NCI-H2171 (cell line): ENCODE results near the gene FBXO7.
A peak's percentile ranks its signal among the peaks of the same experiment; 100 is the strongest.

ENCODE experiments used
- DNase-seq: peaks from one replicate; lab custom pipeline; 2025; lab: John Stamatoyannopoulos, UW

Gene FBXO7

DNA sequence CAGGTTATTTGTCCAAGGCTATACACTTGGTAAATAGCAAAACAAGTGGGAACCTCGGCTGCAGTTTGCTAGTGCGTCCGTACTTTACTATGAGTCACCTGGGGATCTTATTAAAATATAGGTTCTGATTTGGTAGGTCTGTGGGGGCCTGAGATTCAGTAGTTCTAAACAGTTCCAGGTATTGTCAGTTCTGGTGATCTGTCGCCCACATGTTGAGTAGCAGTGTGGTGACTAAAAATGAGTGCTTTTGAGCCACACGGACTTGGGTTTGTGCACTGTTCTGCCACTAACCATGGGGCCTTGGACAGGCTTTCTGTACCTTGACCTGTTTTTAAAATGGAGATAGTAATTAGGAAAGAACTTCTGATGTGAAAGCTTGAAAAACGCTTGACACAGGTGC lies 15.7 kb downstream of the FBXO7 start:
- DNase-seq: no peak

DNA sequence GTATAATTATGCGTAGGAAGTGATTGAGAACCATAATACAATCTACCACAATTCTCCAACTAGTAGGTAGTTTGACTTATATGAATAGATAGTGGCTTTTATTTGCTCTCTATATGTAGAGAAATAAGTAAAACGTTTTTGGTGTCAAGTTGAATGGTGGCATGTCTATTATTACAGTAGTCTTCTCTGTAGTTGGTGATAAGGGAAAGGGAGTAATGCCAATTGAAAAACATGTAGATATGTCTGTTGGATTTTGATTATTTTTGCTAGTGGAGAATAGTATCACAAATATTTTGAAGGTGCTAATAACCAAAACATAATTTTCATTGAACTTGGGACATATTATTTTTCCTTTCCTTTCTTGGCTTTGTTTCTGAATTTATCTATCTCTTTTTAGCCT lies 17.5 kb downstream of the FBXO7 start:
- no peak for DNase-seq

DNA sequence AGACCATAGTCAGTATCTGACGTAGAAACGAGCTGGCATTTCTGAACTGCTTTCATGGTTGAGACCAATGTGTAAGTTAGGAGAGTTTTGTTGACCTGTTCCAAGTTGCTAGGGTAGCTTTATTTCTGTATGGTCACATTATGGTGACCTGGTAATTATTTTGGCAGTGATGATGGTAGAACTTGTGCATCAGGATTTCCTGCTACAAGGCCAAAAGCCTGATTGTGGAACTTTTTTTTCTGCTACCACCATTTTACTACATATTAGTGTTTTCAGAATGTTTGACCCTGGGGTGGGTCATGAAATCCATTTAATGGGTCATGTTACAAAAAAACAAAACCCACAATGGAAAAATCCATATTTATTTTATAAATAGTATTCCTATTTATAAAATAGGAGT lies 18.9 kb downstream of the FBXO7 start:
- no peak for DNase-seq

- no peak for DNase-seq
Observed at GRCh38 chr22:32494971-32495370, 20.4 kb downstream of the FBXO7 start.

GRCh38 chr22:32499666-32500065 lies 25.1 kb downstream of the FBXO7 start:
- DNase-seq: no peak

GRCh38 chr22:32501836-32502752 lies 27.5 kb downstream of the FBXO7 start:
- no peak for DNase-seq

DNA sequence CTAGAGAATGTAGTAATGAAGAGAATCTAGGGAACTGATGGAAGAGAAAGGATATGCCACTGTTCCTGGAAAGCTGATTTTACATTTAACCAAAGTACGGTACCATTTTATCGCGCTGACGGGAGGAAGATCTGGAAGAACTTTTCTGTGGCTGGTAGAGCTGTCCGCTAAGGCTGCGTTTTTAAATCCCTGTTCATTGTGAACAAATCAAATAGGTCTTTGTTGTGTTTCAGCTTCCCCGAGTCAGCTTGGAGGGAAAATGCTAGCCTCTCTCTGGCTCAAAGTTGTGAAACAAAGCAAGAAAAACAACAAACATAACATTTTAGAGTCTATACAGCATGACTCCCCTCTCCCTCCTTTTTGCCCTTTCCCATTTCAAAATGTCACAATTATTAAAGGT lies 34.4 kb downstream of the FBXO7 start:
- DNase-seq: no peak

DNA sequence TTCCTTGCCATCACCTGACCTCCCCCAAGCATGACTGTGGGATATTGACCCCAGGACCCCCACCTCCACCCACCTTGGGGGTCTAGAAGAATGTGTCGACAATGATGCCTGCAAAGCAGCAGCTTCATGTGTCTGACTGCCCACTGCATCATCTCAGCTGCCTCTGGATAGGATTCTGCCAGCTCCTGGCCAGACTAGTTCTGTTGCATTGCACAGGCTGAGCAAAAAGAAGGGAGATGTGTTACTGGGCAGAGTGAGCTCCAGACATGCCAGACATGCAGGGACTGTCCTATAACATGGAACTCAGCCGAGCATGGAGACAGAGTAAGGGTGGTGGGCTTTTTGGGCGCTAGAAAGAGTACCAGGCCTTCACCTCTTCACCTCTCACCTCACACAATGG lies 36.7 kb downstream of the FBXO7 start:
- DNase-seq: no peak

DNA sequence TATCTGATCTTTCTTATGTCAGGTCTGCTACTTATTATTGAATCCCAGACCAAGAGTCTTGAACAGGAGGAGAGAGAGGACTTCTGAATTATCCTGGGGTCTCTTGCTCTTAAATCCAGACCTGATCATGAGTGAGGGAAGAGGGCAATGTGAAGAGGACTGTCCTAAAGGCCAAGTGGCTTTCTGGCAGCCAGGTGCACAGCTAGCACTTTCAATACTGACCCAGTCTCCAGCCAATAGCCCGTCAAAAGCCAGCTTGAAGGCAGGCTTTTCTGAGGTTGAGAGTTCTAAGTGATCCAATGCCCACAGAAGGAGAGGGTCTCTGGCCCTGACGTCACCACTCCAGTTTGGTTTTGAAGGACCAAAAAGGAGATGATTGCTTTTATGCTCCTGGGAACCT lies 37.2 kb downstream of the FBXO7 start:
- no peak for DNase-seq

- no peak for DNase-seq
Observed at GRCh38 chr22:32512267-32512982, 37.8 kb downstream of the FBXO7 start.

DNA sequence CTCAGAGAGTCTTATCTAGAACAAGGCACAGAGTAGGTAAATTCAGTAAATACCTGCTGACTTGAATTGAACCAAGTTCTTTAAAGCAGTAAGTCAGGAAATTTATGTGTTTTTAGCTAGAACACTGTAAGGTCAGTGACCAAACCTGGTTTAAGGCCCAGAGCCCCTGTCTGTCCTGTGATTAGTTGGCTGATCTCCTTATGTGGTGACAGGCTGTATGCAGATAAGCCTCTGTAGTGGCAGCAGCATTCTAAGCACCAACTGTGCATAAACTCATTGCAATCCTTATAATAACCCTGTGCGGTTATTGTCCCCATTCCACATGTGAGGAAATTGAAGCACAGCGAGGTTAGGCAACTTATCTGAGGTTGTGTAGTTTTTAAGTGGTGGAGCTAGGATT lies 40.5 kb downstream of the FBXO7 start:
- DNase-seq: no peak

DNA sequence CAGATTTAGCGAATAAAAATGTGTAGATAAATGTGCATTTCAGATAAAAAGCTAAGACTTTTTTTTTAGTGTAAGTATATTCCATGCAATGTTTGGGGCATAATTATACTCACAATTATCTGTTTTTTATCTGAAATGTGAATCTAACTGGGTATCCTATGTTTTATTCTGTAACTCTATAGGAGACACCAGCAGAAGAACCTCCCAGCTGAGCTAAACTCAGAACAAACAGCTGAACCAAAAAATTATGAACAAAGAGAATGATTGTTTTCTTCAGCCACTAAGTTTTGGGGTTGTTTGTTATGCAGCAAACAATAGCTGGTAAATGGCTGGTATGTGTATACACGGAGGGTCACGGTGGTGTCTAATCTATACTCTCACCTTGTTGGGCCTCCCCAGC lies 42.9 kb downstream of the FBXO7 start:
- no peak for DNase-seq

DNA sequence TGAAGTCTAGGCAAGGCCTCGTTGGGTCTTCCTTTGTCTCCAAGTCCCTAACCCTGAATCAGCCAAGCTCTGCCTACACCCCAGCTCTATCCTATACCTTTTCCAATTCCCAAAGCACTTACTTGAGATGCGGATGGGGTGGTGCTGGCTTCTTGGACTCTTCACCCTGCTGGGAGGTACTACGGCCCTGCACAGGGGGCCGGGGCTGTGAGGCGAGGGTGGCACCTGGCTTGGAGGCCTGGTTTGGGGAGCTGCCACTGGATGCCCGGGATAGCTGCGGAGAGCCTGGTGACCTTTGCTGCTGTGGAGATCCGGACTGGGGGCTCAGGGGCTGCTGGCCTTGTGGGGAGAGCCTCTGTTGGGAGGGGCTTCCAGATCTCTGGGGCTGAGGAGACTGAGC lies 43.3 kb downstream of the FBXO7 start:
- DNase-seq: no peak

GRCh38 chr22:32518381-32518780 lies 43.8 kb downstream of the FBXO7 start:
- no peak for DNase-seq

DNA sequence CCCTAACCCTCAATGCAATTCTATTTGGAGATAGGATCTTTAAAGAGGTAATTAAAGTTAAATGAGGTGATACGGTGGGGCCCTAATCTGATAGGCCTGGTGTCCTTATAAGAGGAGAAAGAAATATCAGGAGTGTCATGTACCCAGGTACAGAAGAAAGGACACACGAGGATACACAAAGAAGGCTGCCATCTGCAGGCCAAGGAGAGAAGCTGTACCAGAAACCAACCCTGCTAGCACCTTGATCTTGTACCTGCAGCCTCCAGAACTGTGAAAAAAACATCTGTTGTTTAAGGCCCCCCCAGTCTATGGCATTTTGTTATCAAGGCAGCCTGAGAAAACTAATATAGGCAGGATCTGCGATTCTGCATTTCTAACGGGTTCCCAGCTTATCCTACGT lies 44.2 kb downstream of the FBXO7 start:
- DNase-seq: no peak

DNA sequence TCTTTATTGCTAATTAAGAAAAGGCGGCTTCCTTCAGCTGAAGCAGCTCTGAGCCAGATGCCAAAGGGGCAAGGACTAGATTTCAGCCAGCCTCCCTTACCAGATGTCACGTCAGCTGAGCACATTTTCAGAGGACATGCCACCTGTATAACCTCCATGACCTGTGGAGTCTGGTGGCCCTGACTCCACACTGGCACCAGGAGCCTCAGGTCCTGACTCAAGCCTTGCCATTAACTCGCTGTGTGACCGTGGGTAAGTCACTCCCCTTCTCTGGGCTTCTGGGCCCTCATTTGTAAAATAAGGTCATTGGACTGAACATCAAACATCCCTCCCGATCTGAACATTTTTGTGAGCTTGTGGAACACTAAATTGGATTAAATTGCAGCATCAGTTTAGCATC lies 46.0 kb downstream of the FBXO7 start:
- DNase-seq: no peak

GRCh38 chr22:32522237-32522636 lies 47.6 kb downstream of the FBXO7 start:
- DNase-seq: no peak

GRCh38 chr22:32527756-32528155 lies 53.1 kb downstream of the FBXO7 start:
- DNase-seq: no peak

DNA sequence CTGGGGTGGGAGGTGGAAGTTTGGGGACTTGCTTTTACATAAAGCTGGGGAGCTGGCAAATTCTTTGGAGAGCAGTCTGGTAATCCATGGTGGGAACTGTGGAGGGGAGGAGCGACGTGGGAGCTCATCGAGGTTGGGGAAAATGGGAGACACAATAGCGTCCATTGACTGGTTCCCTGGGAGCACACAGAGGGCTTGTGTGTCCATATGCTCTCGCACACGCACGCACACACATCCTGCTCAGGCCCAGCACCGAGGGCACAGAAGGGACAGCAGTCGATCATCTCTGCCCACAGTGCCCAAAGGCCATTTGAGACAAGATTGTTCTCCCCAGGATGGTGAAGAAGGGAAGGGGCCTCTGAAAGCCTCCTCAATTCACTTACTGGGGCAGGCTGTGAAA lies 53.7 kb downstream of the FBXO7 start:
- no peak for DNase-seq

DNA sequence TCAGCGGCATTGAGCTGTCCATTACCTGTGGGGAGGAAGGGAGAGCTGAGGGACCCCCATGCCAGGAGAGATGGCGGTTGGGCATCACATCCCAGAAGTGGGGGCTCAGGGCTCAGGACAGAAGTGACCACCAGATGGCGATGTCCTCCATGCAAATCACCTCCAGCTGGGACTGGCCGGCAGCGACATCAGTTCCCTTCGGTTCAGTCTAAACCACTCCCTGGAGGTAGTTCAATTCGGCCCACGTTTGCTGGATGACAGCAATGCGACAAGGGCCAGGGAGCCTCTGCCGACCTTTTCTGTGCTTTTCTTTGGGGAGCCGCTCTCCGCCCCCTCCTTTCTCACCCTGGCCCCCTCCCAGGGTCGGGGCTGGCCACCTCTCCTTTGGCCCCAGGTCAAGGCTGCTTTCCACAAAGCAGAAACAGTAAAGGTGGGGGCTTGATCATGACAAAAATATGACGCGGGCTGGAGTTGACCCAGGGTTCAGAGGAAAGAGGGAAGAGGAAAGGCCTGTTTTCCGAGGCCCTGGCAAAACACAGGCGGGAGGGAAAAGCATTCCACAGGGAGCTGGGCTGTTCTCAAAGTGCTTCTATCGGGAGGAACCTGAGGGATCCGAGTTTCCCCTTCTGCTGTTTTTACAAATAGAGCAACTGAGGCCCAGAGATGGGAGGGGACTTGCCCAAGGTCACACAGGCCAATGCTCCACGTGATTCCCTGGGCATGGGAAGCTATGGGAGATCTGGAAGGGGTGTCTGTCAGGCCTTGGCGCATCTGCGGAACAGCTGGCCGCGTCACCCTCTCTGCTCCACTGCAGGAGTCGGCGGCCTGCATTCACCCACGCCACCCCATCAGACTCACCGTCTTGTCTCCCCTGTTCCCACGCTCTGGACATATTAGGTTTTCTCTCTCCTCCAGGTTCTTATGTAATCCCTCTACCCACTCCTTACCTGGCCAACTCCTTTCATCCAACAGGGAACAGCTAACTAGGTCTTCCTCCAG lies 54.7 kb downstream of the FBXO7 start:
- peak; percentile 43 for DNase-seq

DNA sequence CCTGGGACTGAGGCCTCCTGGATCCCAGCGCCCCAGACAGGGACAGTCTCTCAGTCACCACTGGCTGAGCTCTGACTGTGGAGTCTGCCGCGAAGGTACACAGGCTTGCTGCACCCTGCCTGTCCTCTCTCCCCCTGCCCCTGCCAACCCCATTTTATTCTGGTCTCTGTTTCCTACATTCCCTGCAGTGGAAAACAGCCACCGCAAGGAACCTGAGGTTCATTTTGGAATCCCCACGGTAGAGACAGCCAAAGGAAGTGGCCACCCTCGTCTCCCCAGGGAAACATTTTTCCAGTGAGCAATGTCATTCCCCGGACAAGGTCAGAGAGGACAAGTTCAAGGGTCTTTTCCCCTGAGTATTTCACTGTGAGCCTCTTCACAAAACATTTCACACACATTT lies 56.6 kb downstream of the FBXO7 start:
- no peak for DNase-seq
